ENCODE data around the gene DERL3.

DERL3 gene

DNA sequence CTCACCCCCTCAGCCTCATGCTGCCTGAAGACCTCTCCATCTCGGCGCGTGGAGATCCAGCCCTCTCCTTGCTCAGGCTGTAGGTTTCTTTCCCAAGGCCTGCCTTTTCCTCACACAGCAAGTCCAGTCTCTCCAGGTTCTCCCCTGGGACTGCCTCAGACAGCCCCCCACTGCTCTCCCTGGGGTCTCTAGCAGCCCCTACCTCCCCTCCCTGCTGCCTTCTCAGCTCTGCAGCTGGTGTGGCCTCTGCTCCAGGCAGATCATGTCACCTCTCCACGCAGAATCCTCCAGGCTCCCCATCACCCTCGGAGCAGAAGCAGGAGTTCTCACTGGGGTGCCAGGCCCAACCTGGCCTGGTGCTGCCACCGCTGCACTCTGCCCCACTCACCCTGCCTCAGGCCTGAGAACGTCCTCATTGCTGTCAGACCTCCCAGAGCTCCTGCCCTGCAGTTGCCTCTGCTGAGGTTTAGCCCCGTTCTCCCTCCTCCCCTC lies 36.9 kb downstream of the DERL3 start:
- no peak for DNase-seq (ENCODE audit: low read depth)

DNA sequence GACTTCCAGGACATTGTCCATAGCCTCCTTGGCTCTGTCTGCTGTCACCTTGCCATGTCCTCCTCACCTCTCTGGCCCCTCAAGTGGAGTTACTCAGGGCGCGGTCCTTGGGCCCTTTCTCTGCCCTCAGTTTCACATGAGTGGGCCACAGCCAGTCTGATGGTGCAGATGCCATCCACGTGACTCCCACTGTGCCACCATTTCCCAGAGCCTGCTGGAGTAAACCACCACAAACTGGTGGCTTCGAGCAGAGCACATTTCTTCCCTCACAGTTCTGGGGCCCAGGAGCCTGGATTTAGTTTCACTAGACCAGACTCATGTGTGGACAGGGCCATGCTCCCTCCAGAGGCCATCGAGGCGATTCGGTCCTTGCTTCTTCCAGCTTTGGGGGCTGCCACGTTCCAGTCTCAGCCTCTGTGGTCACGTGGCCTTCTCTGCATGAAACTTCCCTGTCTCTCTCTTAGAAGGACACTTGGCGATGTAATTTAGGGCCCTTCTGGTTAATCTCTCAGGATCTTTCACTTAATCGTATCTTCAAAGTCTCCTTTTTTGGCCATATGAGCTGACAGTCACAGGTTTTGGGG lies 37.5 kb downstream of the DERL3 start:
- no peak for DNase-seq (ENCODE audit: low read depth)

DNA sequence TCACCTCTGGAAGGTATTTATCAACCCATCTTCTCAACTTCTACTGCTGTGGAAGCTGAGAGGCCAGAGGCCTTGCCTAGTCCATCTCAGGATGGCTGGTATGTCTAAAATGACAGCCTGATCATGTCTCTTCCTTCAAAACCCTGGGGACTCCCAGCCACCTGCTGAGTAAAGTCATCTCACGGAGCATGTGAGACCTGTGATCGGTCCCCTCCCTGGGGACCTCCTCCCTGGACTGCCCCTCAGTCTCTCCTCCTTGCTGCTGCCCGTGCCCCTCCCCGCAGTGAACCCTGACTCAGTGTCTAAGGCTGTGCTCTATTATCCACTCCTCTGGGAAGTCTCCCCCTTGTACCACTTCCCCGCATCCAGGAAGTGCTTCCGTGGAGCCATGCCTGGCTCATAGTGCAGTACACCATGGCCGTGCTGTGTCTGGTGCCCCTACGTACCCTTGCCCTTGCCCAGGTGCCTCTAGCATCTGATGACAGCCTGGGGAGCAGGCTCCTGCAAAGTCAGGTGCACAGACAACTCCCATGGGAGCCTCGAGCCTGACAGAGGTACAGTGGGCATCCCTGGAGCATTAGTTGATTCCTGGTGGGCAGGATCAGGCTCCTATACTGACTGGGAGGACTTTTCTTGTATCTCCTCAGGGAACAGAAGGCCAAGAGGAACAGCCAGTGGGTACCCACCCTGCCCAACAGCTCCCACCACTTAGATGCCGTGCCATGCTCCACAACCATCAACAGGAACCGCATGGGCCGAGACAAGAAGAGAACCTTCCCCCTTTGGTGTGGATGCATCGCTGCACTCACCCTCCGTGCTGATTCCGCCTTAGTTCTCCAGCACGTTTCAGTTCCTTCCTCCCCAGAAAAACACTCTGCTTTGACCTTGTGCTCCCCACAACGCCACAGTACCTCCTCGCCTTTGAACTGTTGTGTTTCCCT lies 38.2 kb downstream of the DERL3 start:
- DNase-seq (ENCODE audit: low read depth) = no peak

DNA sequence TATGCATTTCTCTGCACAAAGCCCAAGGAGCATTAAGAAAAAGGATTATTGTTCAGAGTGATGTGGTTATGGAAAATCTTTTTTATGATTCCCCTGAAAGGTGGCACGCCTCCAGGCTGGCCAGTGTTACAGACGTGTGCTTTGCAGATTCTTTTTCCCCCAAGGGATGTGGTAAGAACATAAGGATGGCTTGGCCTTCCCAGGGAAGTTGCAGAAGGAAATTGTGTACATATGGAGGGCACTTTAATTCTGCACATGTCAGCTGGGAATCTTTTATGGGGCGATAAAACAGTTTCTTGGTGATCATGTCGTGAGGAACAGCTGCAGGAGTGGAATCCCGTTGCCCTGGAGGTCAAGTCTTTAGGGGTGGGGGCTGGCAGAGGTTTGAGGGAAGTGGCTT lies 42.3 kb downstream of the DERL3 start:
- no peak for DNase-seq (ENCODE audit: low read depth)

DNA sequence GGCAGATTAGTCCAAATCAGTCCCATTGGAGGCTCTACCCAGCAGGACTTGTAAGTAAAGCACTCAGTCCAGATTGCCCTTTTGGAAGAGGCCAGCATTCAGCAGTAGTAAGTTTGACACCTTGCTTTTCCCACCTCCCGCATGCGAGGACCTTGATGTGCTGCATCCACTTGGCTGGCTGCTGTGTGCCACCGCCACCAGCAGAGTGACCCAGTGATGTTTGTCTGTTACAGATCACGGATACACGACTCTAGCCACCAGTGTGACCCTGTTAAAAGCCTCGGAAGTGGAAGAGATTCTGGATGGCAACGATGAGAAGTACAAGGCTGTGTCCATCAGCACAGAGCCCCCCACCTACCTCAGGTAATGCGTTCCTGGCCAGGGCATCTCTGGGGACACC lies 45.5 kb downstream of the DERL3 start:
- no peak for DNase-seq (ENCODE audit: low read depth)

DNA sequence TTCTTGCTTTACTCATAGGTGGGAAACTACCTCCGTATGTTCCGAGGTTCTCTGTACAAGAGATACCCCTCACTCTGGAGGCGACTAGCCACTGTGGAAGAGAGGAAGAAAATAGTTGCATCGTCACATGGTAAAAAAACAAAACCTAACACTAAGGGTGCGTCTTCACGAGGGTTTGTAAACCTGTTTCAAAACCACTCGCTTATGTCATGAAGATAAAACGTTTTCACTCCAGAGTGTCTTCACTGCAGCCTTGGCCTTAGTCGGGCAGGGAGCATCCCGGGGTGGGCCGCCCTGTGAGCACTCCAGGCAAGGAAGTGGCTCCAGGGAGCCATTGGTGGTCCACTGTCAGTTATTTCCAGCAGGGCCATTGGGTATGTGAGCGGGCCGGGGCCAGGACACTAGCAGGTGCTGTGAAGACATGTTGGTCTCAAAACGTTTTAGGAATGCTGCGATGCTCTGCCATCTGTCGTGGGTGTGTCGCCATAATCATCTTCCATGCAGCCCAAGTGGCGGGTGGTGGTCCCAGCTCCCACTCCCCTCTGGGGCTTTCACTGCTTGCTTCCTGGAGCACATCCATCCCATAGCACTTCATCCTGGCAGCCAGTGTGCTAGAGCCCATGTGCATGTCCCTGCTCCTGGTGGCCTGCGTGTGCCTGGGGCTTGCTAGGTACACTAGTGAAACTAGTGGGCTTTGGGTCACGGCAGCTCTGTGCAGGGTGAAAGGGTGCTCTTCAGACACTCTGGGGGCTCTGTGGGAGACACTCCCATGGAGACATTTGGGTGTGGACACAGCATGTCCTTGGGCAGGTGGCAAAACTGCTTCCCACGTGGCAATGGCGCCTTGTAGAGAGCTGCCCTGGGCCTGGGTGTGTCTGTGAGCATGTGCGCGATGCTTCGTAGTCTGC lies 46.8 kb downstream of the DERL3 start:
- no peak for DNase-seq (ENCODE audit: low read depth)

DNA sequence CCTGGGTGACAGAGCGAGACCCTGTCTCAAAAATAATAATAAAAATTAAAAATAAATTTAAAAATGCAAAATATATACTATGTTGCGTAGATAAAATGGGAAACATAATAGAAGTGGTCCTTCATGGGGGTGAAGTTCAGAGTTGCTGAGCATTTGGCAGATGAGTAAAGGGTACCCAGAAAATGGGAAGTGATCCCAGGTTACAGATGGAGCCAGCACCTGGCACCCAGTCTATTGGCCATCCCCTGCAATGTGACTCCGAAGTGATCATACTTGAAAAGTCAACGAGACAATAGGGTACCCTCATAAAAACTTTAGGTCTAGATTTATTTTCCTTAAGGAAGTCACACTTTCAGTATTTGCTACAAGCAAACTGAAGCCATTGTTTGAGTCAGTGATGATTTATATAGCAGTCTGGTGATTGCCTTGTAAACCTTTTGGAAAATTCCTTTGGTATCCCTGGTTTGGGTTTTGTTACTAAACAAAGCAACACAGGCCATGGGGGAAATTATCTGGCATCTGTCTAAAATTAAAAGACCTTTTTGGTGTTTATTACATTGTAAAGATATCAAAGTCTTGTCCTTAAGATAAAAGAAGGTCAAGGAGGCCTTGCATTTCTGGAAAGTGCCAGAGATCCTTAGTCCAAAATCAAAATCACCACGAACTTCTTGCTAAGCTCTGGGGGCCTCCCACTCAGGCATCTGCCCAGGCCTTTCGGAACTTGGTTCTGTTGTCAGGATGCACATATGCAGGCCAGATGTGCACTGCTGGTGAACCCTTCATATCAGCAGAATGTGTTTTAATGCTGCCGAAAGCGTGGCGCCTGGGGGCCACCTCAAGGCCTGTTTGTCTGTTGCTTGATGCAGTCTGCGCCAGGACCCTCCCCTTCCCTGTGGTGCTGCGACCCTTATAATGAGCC lies 47.7 kb downstream of the DERL3 start:
- no peak for DNase-seq (ENCODE audit: low read depth)

DNA sequence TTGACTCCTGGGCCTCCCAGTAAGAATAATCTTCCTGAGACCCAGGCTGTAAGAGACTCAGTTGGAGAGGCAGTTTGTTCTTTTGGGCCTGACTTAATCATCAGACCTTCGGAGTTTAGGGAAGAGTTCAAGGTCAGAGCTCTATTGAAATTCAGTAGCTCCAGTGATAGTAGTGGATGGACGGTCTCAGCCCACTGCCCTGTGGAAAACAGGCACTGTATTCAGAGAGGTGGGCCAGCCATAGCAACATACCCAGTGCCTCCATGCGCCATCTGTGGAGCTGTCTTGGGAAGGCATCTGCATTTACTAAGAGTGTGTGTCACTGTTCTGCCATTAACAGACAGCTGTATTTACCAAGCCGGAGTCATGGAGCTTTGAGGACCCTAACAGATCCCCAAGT lies 49.2 kb downstream of the DERL3 start:
- no peak for DNase-seq (ENCODE audit: low read depth)

DNA sequence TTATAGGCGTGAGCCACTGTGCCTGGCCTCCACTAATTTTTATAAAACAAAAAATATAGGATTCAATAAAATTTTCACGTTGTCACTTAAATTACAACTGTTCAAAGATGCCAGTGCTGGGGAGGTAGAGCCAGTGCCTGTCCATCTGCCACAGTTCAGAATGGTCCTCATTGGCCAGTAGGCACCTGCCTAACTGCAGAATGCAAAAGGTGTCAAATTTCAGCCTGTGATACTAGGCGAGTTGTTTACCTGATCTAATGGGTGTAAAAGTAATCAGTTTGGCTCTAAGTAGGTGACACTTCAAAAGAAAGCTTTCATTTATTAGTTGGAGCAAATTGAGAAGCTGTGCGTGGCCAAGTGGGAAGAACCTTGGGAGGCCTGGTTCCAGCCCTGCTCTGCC lies 49.7 kb downstream of the DERL3 start:
- no peak for DNase-seq (ENCODE audit: low read depth)

DNA sequence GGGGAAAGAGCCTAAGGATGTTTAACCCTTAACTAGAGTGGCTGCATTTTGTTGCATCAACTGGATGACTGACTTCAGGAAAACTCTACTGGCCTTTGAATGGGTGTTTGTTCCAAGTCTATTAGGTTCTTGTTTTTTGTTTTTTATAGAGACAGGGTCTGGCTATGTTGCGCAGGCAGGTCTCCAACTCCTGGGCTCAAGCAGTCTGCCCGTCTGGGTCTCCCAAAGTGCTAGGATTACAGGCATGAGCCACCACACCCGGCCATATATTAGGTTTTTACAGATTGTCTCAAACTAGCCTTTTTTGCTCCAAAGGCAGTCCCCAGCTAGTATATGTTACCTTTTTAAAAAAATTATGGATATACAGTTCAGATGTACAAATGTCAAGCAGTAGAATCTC lies 50.9 kb downstream of the DERL3 start:
- DNase-seq (ENCODE audit: low read depth) = no peak

DNA sequence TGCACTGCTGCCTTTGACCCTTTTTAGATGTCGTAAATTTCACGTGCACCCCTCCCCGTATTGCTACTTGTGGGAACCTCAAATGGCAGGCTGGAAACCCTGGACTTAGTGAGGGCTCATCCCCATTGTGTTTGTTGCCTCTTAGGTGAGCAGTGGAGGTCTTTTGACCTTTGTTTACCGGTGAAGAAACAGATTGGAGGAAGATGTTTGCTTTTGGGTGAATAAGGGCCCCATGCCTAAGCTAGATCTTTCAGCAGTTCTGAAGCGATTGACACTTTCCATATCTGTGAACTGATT lies 51.3 kb downstream of the DERL3 start:
- no peak for DNase-seq (ENCODE audit: low read depth)

DNA sequence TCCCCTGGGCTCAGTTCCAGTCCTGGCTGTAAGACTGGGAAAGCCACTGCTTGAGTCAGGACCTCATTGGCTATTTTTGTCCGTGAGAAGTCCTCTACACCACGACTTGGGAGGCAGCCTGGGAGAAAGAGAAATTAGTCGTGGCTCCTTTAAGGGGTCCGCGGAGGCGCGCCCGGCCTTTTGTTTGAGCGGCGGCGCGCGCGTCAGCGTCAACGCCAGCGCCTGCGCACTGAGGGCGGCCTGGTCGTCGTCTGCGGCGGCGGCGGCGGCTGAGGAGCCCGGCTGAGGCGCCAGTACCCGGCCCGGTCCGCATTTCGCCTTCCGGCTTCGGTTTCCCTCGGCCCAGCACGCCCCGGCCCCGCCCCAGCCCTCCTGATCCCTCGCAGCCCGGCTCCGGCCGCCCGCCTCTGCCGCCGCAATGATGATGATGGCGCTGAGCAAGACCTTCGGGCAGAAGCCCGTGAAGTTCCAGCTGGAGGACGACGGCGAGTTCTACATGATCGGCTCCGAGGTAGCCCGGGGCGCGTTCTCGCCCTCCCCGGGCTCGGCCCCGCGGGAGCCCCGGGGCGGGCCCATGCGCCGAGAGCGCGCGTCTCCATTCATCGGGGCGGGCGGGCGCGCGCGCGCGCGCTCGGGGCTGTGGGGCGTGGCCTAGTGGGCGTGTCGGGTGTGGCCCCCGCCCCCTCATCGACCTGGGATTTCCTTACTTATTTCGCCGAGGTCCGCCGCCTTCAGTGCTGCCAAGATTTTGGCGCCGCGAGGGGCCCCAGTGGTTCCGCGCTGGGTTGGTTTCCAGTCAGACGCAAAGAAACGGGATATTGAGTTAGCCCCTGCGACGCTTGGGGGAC lies 51.8 kb downstream of the DERL3 start, which contains the start of gene SMARCB1:
Gene SMARCB1, plus strand, starts transcription at position 215 of the 848 bp plus-strand sequence. Its CDS starts 204 bp downstream, at position 419.
- DNase-seq (ENCODE audit: low read depth) = peak; percentile 88

DNA sequence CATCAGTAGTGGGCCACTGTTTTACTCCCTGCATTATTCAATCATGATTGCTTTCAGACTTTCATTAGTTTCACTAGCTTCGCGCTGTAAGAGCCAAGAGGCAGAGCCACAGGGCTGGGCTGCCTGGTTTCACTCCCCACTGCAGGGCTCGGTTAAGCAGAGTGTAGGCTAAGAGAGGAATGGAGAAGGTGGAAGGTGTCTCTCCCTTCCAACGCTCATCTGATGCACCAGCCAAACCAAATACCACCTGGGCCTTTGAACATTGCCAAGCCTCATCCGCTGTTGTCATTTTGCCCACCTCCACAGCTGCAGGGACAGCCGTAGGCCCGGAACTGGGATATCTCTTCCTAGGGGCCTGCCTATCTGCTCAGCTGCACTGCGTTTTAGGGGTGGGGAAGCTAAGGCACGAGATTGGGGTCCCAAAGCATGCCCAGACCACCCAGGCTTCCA lies 52.5 kb downstream of the DERL3 start:
- DNase-seq (ENCODE audit: low read depth) = no peak

Data from activated T-cell treated with anti-CD3 and anti-CD28 coated beads for 24 hours (primary cell).